CD4-positive, alpha-beta T cell treated with Interleukin-4 for 1 hour (primary cell): Measurements from ENCODE around the gene WSCD2.

Source experiments
- DNase-seq, 2 donors: peaks; one replicate each; pipeline ENCODE4 v3.0.0-alpha.2; 2020 to 2022

The WSCD2 gene

GRCh38 chr12:108128221-108129016 lies 669 bp upstream of the WSCD2 start:
- DNase-seq, result no peak

- DNase-seq, result no peak
Observed at GRCh38 chr12:108131035-108131434, 1.9 kb downstream of the WSCD2 start.

GRCh38 chr12:108131657-108132126 lies 2.6 kb downstream of the WSCD2 start:
- no peak for DNase-seq

GRCh38 chr12:108133482-108133881 lies 4.4 kb downstream of the WSCD2 start:
- DNase-seq, result no peak

- DNase-seq, result no peak
Observed at GRCh38 chr12:108134744-108135143, 5.7 kb downstream of the WSCD2 start.

GRCh38 chr12:108135627-108136026 lies 6.5 kb downstream of the WSCD2 start:
- no peak for DNase-seq

GRCh38 chr12:108136697-108137096 lies 7.6 kb downstream of the WSCD2 start:
- no peak for DNase-seq

GRCh38 chr12:108139454-108139853 lies 10.4 kb downstream of the WSCD2 start:
- DNase-seq, result no peak

- no peak for DNase-seq
Observed at GRCh38 chr12:108140501-108140900, 11.4 kb downstream of the WSCD2 start.

GRCh38 chr12:108141600-108142130 lies 12.6 kb downstream of the WSCD2 start:
- no peak for DNase-seq

GRCh38 chr12:108143144-108143543 lies 14.1 kb downstream of the WSCD2 start:
- no peak for DNase-seq

- no peak for DNase-seq
Observed at GRCh38 chr12:108144080-108144479, 15.0 kb downstream of the WSCD2 start.

- DNase-seq, result no peak
Observed at GRCh38 chr12:108145011-108145410, 15.9 kb downstream of the WSCD2 start.

- DNase-seq, result no peak
Observed at GRCh38 chr12:108146035-108146893, 17.2 kb downstream of the WSCD2 start.

GRCh38 chr12:108147279-108147678 lies 18.2 kb downstream of the WSCD2 start:
- DNase-seq, result no peak

- no peak for DNase-seq
Observed at GRCh38 chr12:108148521-108149074, 19.5 kb downstream of the WSCD2 start.

- no peak for DNase-seq
Observed at GRCh38 chr12:108150436-108150835, 21.3 kb downstream of the WSCD2 start.

GRCh38 chr12:108151533-108152169 lies 22.6 kb downstream of the WSCD2 start:
- no peak for DNase-seq

- no peak for DNase-seq
Observed at GRCh38 chr12:108152170-108152538, 23.1 kb downstream of the WSCD2 start.

GRCh38 chr12:108156717-108157116 lies 27.6 kb downstream of the WSCD2 start:
- no peak for DNase-seq

- no peak for DNase-seq
Observed at GRCh38 chr12:108157870-108158459, 28.9 kb downstream of the WSCD2 start.

GRCh38 chr12:108162207-108162606 lies 33.1 kb downstream of the WSCD2 start:
- no peak for DNase-seq
